CD4-positive, alpha-beta T cell treated with Interleukin-10 for 1 hour (primary cell): ENCODE measurements around the gene EYS.
"Not testable (repeated sequence)": the region's sequence is repeated elsewhere in the genome, so short reads cannot be mapped to it uniquely, and the experiment has no call there.

Experiments used
- DNase-seq: peaks from one replicate; pipeline ENCODE4 v3.0.0-alpha.2; 2020

Gene EYS

GRCh38 chr6:63800386-63800785 lies 1906.6 kb downstream of the EYS start:
- not testable (repeated sequence) for DNase-seq

GRCh38 chr6:63799813-63800212 lies 1907.2 kb downstream of the EYS start:
- DNase-seq = no peak

GRCh38 chr6:63799313-63799712 lies 1907.7 kb downstream of the EYS start:
- DNase-seq = no peak

GRCh38 chr6:63798378-63798777 lies 1908.6 kb downstream of the EYS start:
- no peak for DNase-seq

- no peak for DNase-seq
Measured at GRCh38 chr6:63797721-63798120, 1909.3 kb downstream of the EYS start.

- DNase-seq = no peak
Measured at GRCh38 chr6:63795826-63796225, 1911.2 kb downstream of the EYS start.

GRCh38 chr6:63795006-63795405 lies 1912.0 kb downstream of the EYS start:
- DNase-seq = no peak

GRCh38 chr6:63793465-63794137 lies 1913.4 kb downstream of the EYS start:
- no peak for DNase-seq

GRCh38 chr6:63792736-63793464 lies 1914.1 kb downstream of the EYS start:
- DNase-seq = no peak

- DNase-seq = no peak
Measured at GRCh38 chr6:63790334-63790733, 1916.7 kb downstream of the EYS start.

- DNase-seq = no peak
Measured at GRCh38 chr6:63789699-63790098, 1917.3 kb downstream of the EYS start.

GRCh38 chr6:63788569-63788968 lies 1918.5 kb downstream of the EYS start:
- DNase-seq = no peak

- no peak for DNase-seq
Measured at GRCh38 chr6:63787021-63787420, 1920.0 kb downstream of the EYS start.

GRCh38 chr6:63785006-63785405 lies 1922.0 kb downstream of the EYS start:
- DNase-seq = no peak

- no peak for DNase-seq
Measured at GRCh38 chr6:63783096-63783495, 1923.9 kb downstream of the EYS start.

- DNase-seq = no peak
Measured at GRCh38 chr6:63774961-63775360, 1932.1 kb downstream of the EYS start.

- DNase-seq = no peak
Measured at GRCh38 chr6:63773200-63773599, 1933.8 kb downstream of the EYS start.

GRCh38 chr6:63765828-63766227 lies 1941.2 kb downstream of the EYS start:
- no peak for DNase-seq

GRCh38 chr6:63764318-63764916 lies 1942.6 kb downstream of the EYS start:
- peak; percentile 67 for DNase-seq

- no peak for DNase-seq
Measured at GRCh38 chr6:63760199-63760598, 1946.8 kb downstream of the EYS start.

GRCh38 chr6:63759605-63760105 lies 1947.4 kb downstream of the EYS start:
- no peak for DNase-seq

GRCh38 chr6:63757826-63758225 lies 1949.2 kb downstream of the EYS start:
- no peak for DNase-seq

GRCh38 chr6:63757275-63757674 lies 1949.8 kb downstream of the EYS start:
- not testable (repeated sequence) for DNase-seq

GRCh38 chr6:63750400-63750799 lies 1956.6 kb downstream of the EYS start:
- no peak for DNase-seq
